HG03135 (cell line): ENCODE results near the gene RNF8.

Experiments
- ATAC-seq: cut with Tn5 transposase; IDR thresholded peaks from one replicate; pipeline ENCODE4 v1.9.1; 2021; ENCODE audit warnings: mild to moderate bottlenecking, moderate library complexity; ENCODE audit not compliant: unreplicated experiment

Gene RNF8

GRCh38 chr6:37357860-37358259 is 4.1 kb downstream of the RNF8 start:
- ATAC-seq = no peak

GRCh38 chr6:37359039-37359438 is 5.3 kb downstream of the RNF8 start:
- ATAC-seq = no peak

GRCh38 chr6:37362101-37362828 is 8.5 kb downstream of the RNF8 start:
- no peak for ATAC-seq

- no peak for ATAC-seq
Measured at GRCh38 chr6:37365791-37366190, 12.0 kb downstream of the RNF8 start.

GRCh38 chr6:37366910-37367309 is 13.1 kb downstream of the RNF8 start:
- ATAC-seq = no peak

- ATAC-seq = no peak
Measured at GRCh38 chr6:37368961-37369320, 15.2 kb downstream of the RNF8 start.

GRCh38 chr6:37369321-37370201 is 15.8 kb downstream of the RNF8 start:
- ATAC-seq = no peak

- ATAC-seq = no peak
Measured at GRCh38 chr6:37371154-37372083, 17.6 kb downstream of the RNF8 start.

- no peak for ATAC-seq
Measured at GRCh38 chr6:37372116-37372515, 18.3 kb downstream of the RNF8 start.

- ATAC-seq = no peak
Measured at GRCh38 chr6:37373822-37374471, 20.2 kb downstream of the RNF8 start.

- no peak for ATAC-seq
Measured at GRCh38 chr6:37375376-37375775, 21.6 kb downstream of the RNF8 start.

GRCh38 chr6:37376078-37376743 is 22.4 kb downstream of the RNF8 start:
- ATAC-seq = no peak

GRCh38 chr6:37381579-37381978 is 27.8 kb downstream of the RNF8 start:
- no peak for ATAC-seq

GRCh38 chr6:37382994-37383765 is 29.4 kb downstream of the RNF8 start:
- no peak for ATAC-seq

GRCh38 chr6:37388578-37388977 is 34.8 kb downstream of the RNF8 start:
- ATAC-seq = no peak

- ATAC-seq = no peak
Measured at GRCh38 chr6:37389857-37390256, 36.1 kb downstream of the RNF8 start.

GRCh38 chr6:37391120-37391519 is 37.3 kb downstream of the RNF8 start:
- no peak for ATAC-seq

GRCh38 chr6:37392821-37393220 is 39.0 kb downstream of the RNF8 start:
- no peak for ATAC-seq

- ATAC-seq = no peak
Measured at GRCh38 chr6:37393381-37393929, 39.7 kb downstream of the RNF8 start.
